MCF 10A (cell line): Measurements from ENCODE around the gene CRYGS. TPM values are rescaled to one million over a fixed set of nuclear protein-coding genes. Genes with fewer than 3 reads are reported as not detected.

ENCODE experiments used
- BruUV-seq: library from RNA; stranded (reverse); fragments of 400-500 nt; replicated peaks from 2 replicates; lab custom pipeline; 2021; lab: Mats Ljungman, UMichigan
- CTCF ChIA-PET: fragments of 300-600 bp; sonication (Branson Sonifier 250); formaldehyde crosslinking; extraction: SDS; loops from one replicate; lab custom pipeline; 2021; ENCODE audit warnings: antibody characterized with exemption, inconsistent platforms; lab: Yijun Ruan, JAX
- POLR2A ChIA-PET: fragments of 300-600, 350-650 bp; sonication (Branson Sonifier 250); formaldehyde crosslinking; extraction: SDS; loops from one replicate; lab custom pipeline; 2020; ENCODE audit warnings: antibody characterized with exemption, inconsistent platforms; lab: Yijun Ruan, JAX
- DNase-seq: peaks from one replicate; pipeline ENCODE4 v3.0.0-alpha.2; 2018; ENCODE audit not compliant: unreplicated experiment
- H3K27ac Mint-ChIP-seq: one replicate; pipeline ENCODE4 v1.8.0; 2022; ENCODE audit warnings: mild to moderate bottlenecking, low read depth, mixed read lengths; ENCODE audit not compliant: unreplicated experiment
- H3K27me3 Mint-ChIP-seq: one replicate; pipeline ENCODE4 v1.8.0; 2022; ENCODE audit warnings: mixed read lengths; ENCODE audit not compliant: insufficient read depth, unreplicated experiment
- H3K36me3 Mint-ChIP-seq: one replicate; pipeline ENCODE4 v1.8.0; 2022; ENCODE audit warnings: mild to moderate bottlenecking, moderate library complexity, mixed read lengths; ENCODE audit not compliant: insufficient read depth, unreplicated experiment
- H3K4me1 Mint-ChIP-seq: one replicate; pipeline ENCODE4 v1.8.0; 2022; ENCODE audit warnings: mixed read lengths; ENCODE audit not compliant: insufficient read depth, unreplicated experiment
- H3K4me3 Mint-ChIP-seq: one replicate; pipeline ENCODE4 v1.8.0; 2022; ENCODE audit warnings: mild to moderate bottlenecking, moderate library complexity, mixed read lengths; ENCODE audit not compliant: unreplicated experiment
- H3K9me3 Mint-ChIP-seq: one replicate; pipeline ENCODE4 v1.8.0; 2022; ENCODE audit warnings: mixed read lengths; ENCODE audit not compliant: unreplicated experiment
- CTCF ChIP-seq: fragments of 200-600 bp; IDR thresholded peaks from one replicate; pipeline ENCODE4 v1.8.0; 2022; ENCODE audit warnings: antibody characterized with exemption, mild to moderate bottlenecking; ENCODE audit not compliant: unreplicated experiment
- intact Hi-C: fragments of 100-400 bp; cut with micrococcal nuclease; formaldehyde crosslinking; loops from 2 replicates; pipeline ENCODE4 v1.14.1; 2022
- total RNA-seq: library from RNA; stranded (reverse); gene quantifications from 2 replicates; pipeline ENCODE4 v1.2.3, GENCODE V29; 2022

The CRYGS gene
- total RNA-seq, 1 experiment from 2014 or later = 4.0 TPM

- H3K9me3 Mint-ChIP-seq = no peaks in the 10 kb centered on the region
- no peak for DNase-seq
- CTCF ChIA-PET = interaction anchor here (0.6 to 1.3 kb wide), 5 partner anchors 12 to 569 kb away, joined by 3 to 5 read pairs (median 3); no protein-coding TSS in a partner anchor
- BruUV-seq = no TSS peak
- POLR2A ChIA-PET = no interaction called here
- no peak overlapping the region for H3K27ac Mint-ChIP-seq
- no peak overlapping the region for H3K4me3 Mint-ChIP-seq
- TF ChIP-seq CTCF = no peak
- H3K27me3 Mint-ChIP-seq = no peaks in the 10 kb centered on the region
- peaks cover 44% of the 10 kb centered on the region for H3K36me3 Mint-ChIP-seq
- intact Hi-C loops = no loop called here
- H3K4me1 Mint-ChIP-seq = no peaks in the 10 kb centered on the region
These were observed 8.3 kb upstream of the CRYGS start for GRCh38 chr3:186552408-186553031.

- ChIA-PET CTCF (interaction anchor here (0.6 to 3.2 kb wide), 5 partner anchors 10 to 298 kb away, joined by 3 to 19 read pairs (median 4); no protein-coding TSS in a partner anchor), POLR2A (no interaction called here)
- BruUV-seq = no TSS peak
- TF ChIP-seq CTCF = no peak
- no peak for DNase-seq
- Mint-ChIP-seq H3K4me1 (no peaks in the 10 kb centered on the region), H3K27me3 (no peaks in the 10 kb centered on the region), H3K9me3 (no peaks in the 10 kb centered on the region), H3K36me3 (peaks cover 48% of the 10 kb centered on the region), H3K27ac (no peak overlapping the region), H3K4me3 (no peak overlapping the region)
- intact Hi-C loops = no loop called here
These were observed 7.2 kb upstream of the CRYGS start for GRCh38 chr3:186551387-186551786.

DNA sequence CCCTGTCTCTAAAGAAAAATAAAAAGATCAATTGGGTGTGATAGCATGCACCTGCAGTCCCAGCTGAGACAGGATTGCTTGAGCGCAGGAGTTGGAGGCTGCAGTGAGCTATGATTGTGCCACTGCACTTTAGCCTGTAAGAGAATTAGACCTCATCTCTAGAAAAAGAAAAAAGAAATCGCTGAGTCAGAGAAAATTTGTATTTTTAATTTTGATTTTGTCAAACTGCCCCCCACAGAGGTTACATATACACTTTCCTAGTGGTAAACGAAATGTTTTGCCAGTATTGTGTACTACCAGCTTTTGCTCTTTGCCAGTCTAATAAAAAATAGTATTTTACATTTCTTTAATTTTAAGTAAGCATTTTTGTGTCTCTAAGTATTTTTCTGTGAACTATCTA, 5.3 kb upstream of the CRYGS start:
- Mint-ChIP-seq H3K4me3 (no peak overlapping the region), H3K9me3 (no peaks in the 10 kb centered on the region), H3K36me3 (peaks cover 46% of the 10 kb centered on the region), H3K27ac (no peak overlapping the region), H3K4me1 (no peaks in the 10 kb centered on the region), H3K27me3 (no peaks in the 10 kb centered on the region)
- DNase-seq = no peak
- BruUV-seq = no TSS peak
- intact Hi-C loops = loop anchor here (10.0 kb wide), 1 partner anchor 445 kb away; the partner anchor contains the start of gene ETV5
- POLR2A ChIA-PET = interaction anchor here (1.4 kb wide), 1 partner anchor 16 kb away, joined by 3 read pairs; no protein-coding TSS in a partner anchor
- CTCF ChIA-PET = interaction anchor here (0.9 to 3.2 kb wide), 6 partner anchors 9 to 606 kb away, joined by 3 to 19 read pairs (median 6); no protein-coding TSS in a partner anchor
- no peak for TF ChIP-seq CTCF

GRCh38 chr3:186540835-186541226, 3.3 kb downstream of the CRYGS start:
- no peak for DNase-seq
- Mint-ChIP-seq H3K27me3 (no peaks in the 10 kb centered on the region), H3K9me3 (no peaks in the 10 kb centered on the region), H3K36me3 (peaks cover 24% of the 10 kb centered on the region), H3K27ac (no peak overlapping the region), H3K4me3 (no peak overlapping the region), H3K4me1 (peaks cover 13% of the 10 kb centered on the region)
- no peak for TF ChIP-seq CTCF
- BruUV-seq = no TSS peak
- intact Hi-C loops = loop anchor here (1.0 to 10.0 kb wide), 5 partner anchors 68 to 558 kb away; partner anchors contain the start of gene ETV5
- ChIA-PET CTCF (interaction anchor here (0.6 to 7.1 kb wide), 47 partner anchors 9 to 847 kb away, joined by 3 to 107 read pairs (median 5); no protein-coding TSS in a partner anchor), POLR2A (interaction anchor here (0.7 to 1.6 kb wide), 10 partner anchors 27 to 598 kb away, joined by 3 to 5 read pairs (median 3); partner anchors contain the start of gene TBCCD1)
